ENCODE measurements around the gene SAA1. TPM values are rescaled to one million over a fixed set of nuclear protein-coding genes. Genes with fewer than 3 reads are reported as not detected.
"Not testable (repeated sequence)": the region's sequence is repeated elsewhere in the genome, so short reads cannot be mapped to it uniquely, and the experiment has no call there.

SAA1 gene
- not detected for total RNA-seq

GRCh38 chr11:18265949-18266348 lies at the start of gene SAA1:
SAA1 (plus strand) TSS chr11:18266264; CDS start chr11:18266888, 624 bp downstream.
- ChIA-PET POLR2A (no interaction called here), CTCF (no interaction called here)

- POLR2A ChIA-PET = no interaction called here
- CTCF ChIA-PET = no interaction called here
Observed at GRCh38 chr11:18221274-18221876, 44.7 kb upstream of the SAA1 start.

- CTCF ChIA-PET = no interaction called here
- POLR2A ChIA-PET = no interaction called here
Observed at GRCh38 chr11:18222814-18223421, 43.1 kb upstream of the SAA1 start.

GRCh38 chr11:18223591-18224387 lies 42.3 kb upstream of the SAA1 start:
- ChIA-PET CTCF (interaction anchor here (0.7 to 1.0 kb wide), 2 partner anchors 14 to 20 kb away, joined by 3 to 4 read pairs; no protein-coding TSS in a partner anchor), POLR2A (no interaction called here)

- ChIA-PET CTCF (interaction anchor here (0.6 kb wide), 1 partner anchor 107 kb away, joined by 3 read pairs; no protein-coding TSS in a partner anchor), POLR2A (no interaction called here)
Observed at GRCh38 chr11:18225913-18226312, 40.2 kb upstream of the SAA1 start.

- ChIA-PET POLR2A (no interaction called here), CTCF (no interaction called here)
Observed at GRCh38 chr11:18229501-18229900, 36.6 kb upstream of the SAA1 start.

- ChIA-PET CTCF (no interaction called here), POLR2A (no interaction called here)
Observed at GRCh38 chr11:18230859-18231258, 35.2 kb upstream of the SAA1 start.

GRCh38 chr11:18233912-18234311 lies 32.2 kb upstream of the SAA1 start:
- CTCF ChIA-PET = interaction anchor here (0.8 kb wide), 1 partner anchor 10 kb away, joined by 3 read pairs; no protein-coding TSS in a partner anchor
- POLR2A ChIA-PET = no interaction called here

- ChIA-PET POLR2A (no interaction called here), CTCF (no interaction called here)
Observed at GRCh38 chr11:18235394-18236334, 30.4 kb upstream of the SAA1 start.

GRCh38 chr11:18236664-18237356 lies 29.3 kb upstream of the SAA1 start, which contains the start of gene SAA4:
SAA4 (minus strand) TSS chr11:18236802; CDS start chr11:18235926, 876 bp downstream.
- CTCF ChIA-PET = no interaction called here

GRCh38 chr11:18239655-18240054 lies 26.4 kb upstream of the SAA1 start:
- ChIA-PET CTCF (no interaction called here), POLR2A (no interaction called here)

More at GRCh38 chr11:18236664-18237356, 29.3 kb upstream of the SAA1 start, which contains the start of gene SAA4:
- POLR2A ChIA-PET = no interaction called here

- CTCF ChIA-PET = interaction anchor here (0.6 to 1.1 kb wide), 9 partner anchors 10 to 283 kb away, joined by 3 to 4 read pairs (median 3); partner anchors contain the start of genes SAAL1 and TSG101
- POLR2A ChIA-PET = interaction anchor here (1.1 kb wide), 1 partner anchor 79 kb away, joined by 4 read pairs; the partner anchor contains the start of genes GTF2H1 and HPS5
Observed at GRCh38 chr11:18243783-18244362, 22.2 kb upstream of the SAA1 start.

- CTCF ChIA-PET = no interaction called here
- POLR2A ChIA-PET = no interaction called here
Observed at GRCh38 chr11:18245396-18245795, 20.7 kb upstream of the SAA1 start.

GRCh38 chr11:18246379-18247190 lies 19.5 kb upstream of the SAA1 start:
- POLR2A ChIA-PET, CTCF ChIA-PET: not testable (repeated sequence)

- CTCF ChIA-PET, POLR2A ChIA-PET: not testable (repeated sequence)
Observed at GRCh38 chr11:18247191-18247581, 18.9 kb upstream of the SAA1 start.

GRCh38 chr11:18248561-18248960 lies 17.5 kb upstream of the SAA1 start, which contains the start of gene SAA2:
SAA2 (minus strand) TSS chr11:18248668; CDS start chr11:18248011, 657 bp downstream.
- POLR2A ChIA-PET = no interaction called here

GRCh38 chr11:18253233-18253632 lies 12.8 kb upstream of the SAA1 start:
- CTCF ChIA-PET = no interaction called here

More at GRCh38 chr11:18248561-18248960, 17.5 kb upstream of the SAA1 start, which contains the start of gene SAA2:
- CTCF ChIA-PET = no interaction called here

More at GRCh38 chr11:18253233-18253632, 12.8 kb upstream of the SAA1 start:
- POLR2A ChIA-PET = no interaction called here

All from activated CD8-positive, alpha-beta memory T cell treated with anti-CD3 and anti-CD28 coated beads for 36 hours (primary cell).